Liver (tissue), 3 donors: ENCODE data around the gene EHMT1.

ENCODE experiments used
- CTCF ChIP-seq: fragments of 150-350 bp; IDR thresholded peaks from 2 replicates; pipeline ENCODE4 v1.5.1; 2017; ENCODE audit warnings: improper control_type of control experiment, low read depth, low read length; ENCODE audit not compliant: missing input control
- JUND ChIP-seq, 2 donors: IDR thresholded peaks; 2 replicates each; pipeline ENCODE4 v1.6.1; 2016; ENCODE audit warnings: antibody characterized with exemption in 2 of 2
- donor health status: healthy.
- donor health status: healthy.

GRCh38 chr9:137702615-137703379 is 84.0 kb downstream of the EHMT1 start:
- TF ChIP-seq CTCF (no peak), JUND (IDR thresholded peaks at IDR 0.05) (no peak)
